Endothelial cell (in vitro differentiated cells): ENCODE measurements around the gene PTDSS2. TPM values are rescaled to one million over a fixed set of nuclear protein-coding genes. Genes with fewer than 3 reads are reported as not detected.
A peak's percentile ranks its signal among the peaks of the same experiment; 100 is the strongest.

Source experiments
- DNase-seq: peaks from one replicate; pipeline ENCODE4 v3.0.0; 2021; ENCODE audit warnings: low spot score
- H3K27ac Mint-ChIP-seq: one replicate; pipeline ENCODE4 v1.8.0; 2021; ENCODE audit warnings: mixed read lengths, inconsistent platforms; ENCODE audit not compliant: unreplicated experiment
- H3K27me3 Mint-ChIP-seq: one replicate; pipeline ENCODE4 v1.8.0; 2021; ENCODE audit warnings: mild to moderate bottlenecking, moderate library complexity, mixed read lengths, inconsistent platforms; ENCODE audit not compliant: unreplicated experiment
- H3K36me3 Mint-ChIP-seq: one replicate; pipeline ENCODE4 v1.8.0; 2021; ENCODE audit warnings: mild to moderate bottlenecking, low read depth, mixed read lengths, inconsistent platforms; ENCODE audit not compliant: unreplicated experiment
- H3K4me1 Mint-ChIP-seq: one replicate; pipeline ENCODE4 v1.8.0; 2021; ENCODE audit warnings: mild to moderate bottlenecking, mixed read lengths, inconsistent platforms; ENCODE audit not compliant: unreplicated experiment
- H3K4me3 Mint-ChIP-seq: one replicate; pipeline ENCODE4 v1.8.0; 2021; ENCODE audit warnings: mild to moderate bottlenecking, mixed read lengths, inconsistent platforms; ENCODE audit not compliant: unreplicated experiment
- H3K9me3 Mint-ChIP-seq: one replicate; pipeline ENCODE4 v1.8.0; 2021; ENCODE audit warnings: mixed read lengths, inconsistent platforms; ENCODE audit not compliant: unreplicated experiment
- total RNA-seq: library from RNA; stranded (reverse); fragmentation: NEBNext Ultra II Directional; extraction: Animal tissue kit (Norgen Biotek cat#: 25700); gene quantifications from one replicate; pipeline ENCODE4 v1.2.1, GENCODE V29; 2021; ENCODE audit not compliant: unreplicated experiment
- TF ChIP-seq, protein P1 (sequence below): fragments of 200-600 bp; sonication (generic); IDR thresholded peaks from one replicate; pipeline ENCODE4 v1.5.0; 2021; ENCODE audit warnings: antibody characterized with exemption; ENCODE audit not compliant: unreplicated experiment

Gene PTDSS2
- total RNA-seq, 1 donor from 2014 or later = 46.4 TPM

DNA sequence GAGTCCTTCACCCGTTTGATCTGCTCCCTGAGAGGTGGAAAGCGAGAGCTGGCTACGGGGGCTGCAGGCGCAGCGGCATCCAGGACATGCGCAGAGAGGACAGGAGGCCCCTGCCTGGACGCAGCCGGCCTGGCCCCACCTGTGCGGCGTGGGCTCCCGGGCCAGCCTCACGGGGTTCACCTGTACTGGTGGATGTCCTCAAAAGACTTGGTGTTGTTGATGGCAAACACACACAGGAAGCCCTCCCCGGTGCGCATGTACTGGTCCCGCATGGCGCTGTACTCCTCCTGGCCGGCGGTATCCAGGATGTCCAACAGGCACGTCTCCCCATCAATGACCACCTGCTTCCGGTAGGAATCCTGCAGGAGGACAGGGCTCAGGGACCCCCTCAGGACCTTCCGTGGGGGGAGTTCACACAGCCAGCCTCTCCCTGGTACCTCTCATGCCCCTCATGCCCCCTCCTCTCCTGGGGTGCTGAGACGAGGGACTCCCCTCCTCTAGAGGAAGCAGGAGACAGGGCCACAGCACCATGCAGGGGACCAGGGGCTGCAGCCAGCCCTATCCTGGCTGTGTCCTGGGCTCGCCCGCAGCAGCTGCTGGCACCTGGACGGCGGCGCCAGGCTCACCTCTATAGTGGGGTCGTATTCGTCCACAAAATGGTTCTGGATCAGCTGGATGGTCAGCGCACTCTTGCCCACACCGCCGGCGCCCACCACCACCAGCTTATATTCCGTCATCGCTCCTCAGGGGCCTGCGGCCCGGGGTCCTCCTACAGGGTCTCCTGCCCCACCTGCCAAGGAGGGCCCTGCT is 83.7 kb downstream of the PTDSS2 start:
- peaks cover 6% of the 10 kb centered on the region for H3K36me3 Mint-ChIP-seq
- H3K9me3 Mint-ChIP-seq = no peaks in the 10 kb centered on the region
- peaks cover 7% of the 10 kb centered on the region for H3K4me1 Mint-ChIP-seq
- no peak overlapping the region for H3K4me3 Mint-ChIP-seq
- H3K27me3 Mint-ChIP-seq = peaks cover 14% of the 10 kb centered on the region
- no peak for DNase-seq
- peak overlapping the region; percentile 24 for H3K27ac Mint-ChIP-seq
- TF ChIP-seq, protein P1, sequence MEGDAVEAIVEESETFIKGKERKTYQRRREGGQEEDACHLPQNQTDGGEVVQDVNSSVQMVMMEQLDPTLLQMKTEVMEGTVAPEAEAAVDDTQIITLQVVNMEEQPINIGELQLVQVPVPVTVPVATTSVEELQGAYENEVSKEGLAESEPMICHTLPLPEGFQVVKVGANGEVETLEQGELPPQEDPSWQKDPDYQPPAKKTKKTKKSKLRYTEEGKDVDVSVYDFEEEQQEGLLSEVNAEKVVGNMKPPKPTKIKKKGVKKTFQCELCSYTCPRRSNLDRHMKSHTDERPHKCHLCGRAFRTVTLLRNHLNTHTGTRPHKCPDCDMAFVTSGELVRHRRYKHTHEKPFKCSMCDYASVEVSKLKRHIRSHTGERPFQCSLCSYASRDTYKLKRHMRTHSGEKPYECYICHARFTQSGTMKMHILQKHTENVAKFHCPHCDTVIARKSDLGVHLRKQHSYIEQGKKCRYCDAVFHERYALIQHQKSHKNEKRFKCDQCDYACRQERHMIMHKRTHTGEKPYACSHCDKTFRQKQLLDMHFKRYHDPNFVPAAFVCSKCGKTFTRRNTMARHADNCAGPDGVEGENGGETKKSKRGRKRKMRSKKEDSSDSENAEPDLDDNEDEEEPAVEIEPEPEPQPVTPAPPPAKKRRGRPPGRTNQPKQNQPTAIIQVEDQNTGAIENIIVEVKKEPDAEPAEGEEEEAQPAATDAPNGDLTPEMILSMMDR = no peak

DNA sequence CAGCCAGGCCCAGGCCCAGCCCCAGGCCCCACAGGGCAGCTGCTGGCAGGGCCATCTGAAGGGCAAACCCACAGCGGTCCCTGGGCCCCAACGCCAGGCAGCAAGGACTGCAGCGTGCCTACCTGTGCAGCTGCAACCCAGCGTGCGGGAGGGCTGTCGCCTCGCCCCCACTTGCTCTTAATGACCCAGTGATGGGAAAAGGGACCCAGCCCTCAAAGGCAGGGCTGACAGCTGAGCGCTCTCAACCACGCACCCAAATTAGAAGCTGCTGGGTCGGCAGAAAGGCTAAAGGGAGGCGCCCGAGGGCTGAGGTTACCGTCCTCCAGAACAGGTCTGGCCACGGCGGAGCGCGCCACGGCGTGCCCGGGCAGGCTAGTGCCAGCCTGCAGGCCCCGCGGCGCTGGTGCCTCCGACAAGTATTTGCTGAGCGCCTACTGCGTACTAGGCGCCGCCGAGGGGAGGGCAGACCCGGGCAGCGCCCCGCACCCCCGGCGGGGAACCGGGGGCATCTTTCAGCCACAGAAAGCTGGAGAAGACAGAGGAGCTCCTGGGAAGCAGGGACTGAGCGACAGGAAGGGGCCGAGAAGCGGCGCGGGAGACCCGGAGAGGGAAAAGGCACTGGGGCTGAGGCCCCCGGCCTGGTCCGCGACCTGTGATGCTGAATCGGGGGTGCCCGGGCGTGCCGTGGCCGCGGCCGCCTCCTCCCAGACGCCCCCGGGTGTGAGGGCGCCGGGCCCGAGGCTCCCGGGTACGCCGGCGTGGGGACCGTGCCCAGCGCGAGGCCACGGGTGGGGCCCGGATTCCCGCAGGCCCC is 84.5 kb downstream of the PTDSS2 start:
- Mint-ChIP-seq H3K27me3 (peaks cover 14% of the 10 kb centered on the region), H3K27ac (no peak overlapping the region), H3K36me3 (peaks cover 6% of the 10 kb centered on the region), H3K4me1 (peaks cover 7% of the 10 kb centered on the region), H3K9me3 (no peaks in the 10 kb centered on the region), H3K4me3 (peak overlapping the region; percentile 79)
- peak; percentile 18 for DNase-seq
- TF ChIP-seq, protein P1 = no peak

DNA sequence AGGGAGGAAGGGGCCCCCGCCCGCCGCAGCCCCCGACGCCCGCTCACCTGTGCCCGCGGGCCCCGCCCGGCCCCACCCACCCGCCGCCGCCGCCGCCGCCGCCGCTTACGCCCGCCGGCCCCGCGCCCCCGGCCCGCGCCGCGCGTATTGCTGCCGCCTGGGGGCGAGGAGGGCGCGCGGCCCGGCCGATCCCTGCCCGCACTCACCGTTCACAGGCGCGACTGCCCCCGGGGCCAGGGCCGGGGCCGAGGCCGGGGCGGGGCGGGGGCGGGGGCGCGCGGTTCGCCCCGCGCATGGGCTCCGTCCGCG is 85.1 kb downstream of the PTDSS2 start:
- TF ChIP-seq, protein P1 = no peak
- Mint-ChIP-seq H3K9me3 (no peaks in the 10 kb centered on the region), H3K4me3 (no peak overlapping the region), H3K4me1 (peaks cover 7% of the 10 kb centered on the region), H3K27me3 (peaks cover 14% of the 10 kb centered on the region), H3K36me3 (peaks cover 6% of the 10 kb centered on the region), H3K27ac (no peak overlapping the region)
- no peak for DNase-seq

DNA sequence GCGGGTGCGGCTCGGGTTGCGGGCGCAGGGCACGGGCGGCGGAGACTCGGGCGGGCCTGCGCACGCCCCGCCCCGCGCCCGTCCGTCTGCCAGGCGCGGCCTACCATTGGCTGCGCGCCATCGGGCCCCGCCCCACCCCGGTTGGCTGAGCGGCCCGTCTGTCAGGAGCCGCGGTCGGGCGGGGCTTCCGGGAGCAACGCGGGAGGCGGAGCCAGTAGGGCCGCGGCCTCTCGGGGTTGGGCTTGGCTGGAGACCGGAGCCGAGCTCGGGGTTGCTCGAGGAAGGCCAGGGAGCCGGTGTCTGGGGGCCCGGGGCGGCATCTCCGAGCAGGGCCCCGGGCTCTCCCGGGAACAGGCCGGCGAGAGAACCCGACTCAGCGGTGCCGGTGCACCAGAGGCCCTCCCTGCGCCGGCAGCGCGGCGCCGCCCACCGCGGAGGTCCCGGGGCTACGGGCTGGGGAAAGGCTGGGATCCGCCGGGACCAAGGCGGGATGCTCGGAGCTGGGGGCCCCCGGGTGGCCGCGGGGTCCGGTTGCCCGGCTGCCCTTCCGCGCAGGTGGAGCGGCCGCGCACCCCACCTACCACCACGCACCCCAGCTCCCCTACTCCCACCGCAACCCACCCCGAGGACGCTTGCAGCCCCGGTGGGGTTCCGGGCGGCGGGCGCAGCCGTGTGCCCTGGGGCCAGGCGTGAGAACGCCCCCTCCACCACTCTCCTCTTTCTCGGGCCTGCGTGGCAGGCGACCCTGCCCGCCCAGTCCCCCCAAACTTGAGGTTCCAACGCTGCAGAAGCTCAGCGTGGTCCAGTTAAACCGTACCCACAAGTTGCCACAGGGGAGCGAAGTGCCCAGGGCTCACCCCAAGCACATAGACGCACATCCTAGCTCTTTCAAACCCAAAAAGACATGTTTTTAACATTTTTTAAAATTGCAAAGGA is 85.7 kb downstream of the PTDSS2 start, which contains the start of gene HRAS:
Gene HRAS, minus strand, starts transcription at position 58 of the 936 bp plus-strand sequence.
- Mint-ChIP-seq H3K9me3 (no peaks in the 10 kb centered on the region), H3K36me3 (peaks cover 6% of the 10 kb centered on the region), H3K27ac (peak within 1 kb of the TSS; percentile 82), H3K4me3 (peak within 1 kb of the TSS; percentile 95), H3K27me3 (peaks cover 14% of the 10 kb centered on the region), H3K4me1 (peaks cover 7% of the 10 kb centered on the region)
- TF ChIP-seq, protein P1 = no peak
- DNase-seq = peak; percentile 98
